OCI-LY1 (cell line): Measurements from ENCODE around the gene ZBTB46.
"Not testable (repeated sequence)": the region's sequence is repeated elsewhere in the genome, so short reads cannot be mapped to it uniquely, and the experiment has no call there.

Source experiments
- H2AFZ ChIP-seq: fragments of 200-600 bp; sonication (generic), shearing (Covaris generic); 2 replicates; pipeline ENCODE4 v1.6.0; 2014; ENCODE audit warnings: antibody characterized with exemption, mild to moderate bottlenecking, low read length
- H3F3A ChIP-seq: fragments of 200-600 bp; sonication (generic), shearing (Covaris generic); 2 replicates; pipeline ENCODE4 v1.6.0; 2014; ENCODE audit warnings: mild to moderate bottlenecking, antibody characterized with exemption, low read length, moderate library complexity; ENCODE audit not compliant: insufficient read depth
- H3K27ac ChIP-seq: fragments of 200-600 bp; sonication (generic); 2 replicates; pipeline ENCODE4 v1.5.1; 2014; ENCODE audit warnings: low read length, mixed run types, mild to moderate bottlenecking, low read depth; ENCODE audit not compliant: poor library complexity, severe bottlenecking
- H3K27me3 ChIP-seq: fragments of 200-600 bp; sonication (generic); 2 replicates; pipeline ENCODE4 v1.6.0; 2014; ENCODE audit warnings: antibody characterized with exemption, mild to moderate bottlenecking, low read length, moderate library complexity; ENCODE audit not compliant: insufficient read depth
- H3K36me3 ChIP-seq: fragments of 200-600 bp; sonication (generic); 2 replicates; pipeline ENCODE4 v1.6.1; 2014; ENCODE audit warnings: mild to moderate bottlenecking, antibody characterized with exemption, low read length, moderate library complexity, mixed read lengths; ENCODE audit not compliant: insufficient read depth
- H3K4me1 ChIP-seq: fragments of 200-600 bp; sonication (generic); 2 replicates; pipeline ENCODE4 v1.5.1; 2014; ENCODE audit warnings: mild to moderate bottlenecking, low read length, moderate library complexity; ENCODE audit not compliant: insufficient read depth, severe bottlenecking
- H3K4me2 ChIP-seq: fragments of 200-600 bp; sonication (generic), shearing (Covaris generic); 2 replicates; pipeline ENCODE4 v1.6.1; 2014; ENCODE audit warnings: low read length
- H3K4me3 ChIP-seq: fragments of 200-600 bp; sonication (generic); 2 replicates; pipeline ENCODE4 v1.5.1; 2014; ENCODE audit warnings: low read length, low read depth, mild to moderate bottlenecking, mixed read lengths; ENCODE audit not compliant: poor library complexity, severe bottlenecking
- H3K79me2 ChIP-seq: fragments of 200-600 bp; shearing (Covaris generic); 2 replicates; pipeline ENCODE4 v1.6.1; 2016; ENCODE audit warnings: mixed run types, low read length, mixed read lengths; ENCODE audit not compliant: insufficient read depth
- H3K9ac ChIP-seq: fragments of 200-600 bp; sonication (generic), shearing (Covaris generic); 2 replicates; pipeline ENCODE4 v1.6.1; 2014; ENCODE audit warnings: mild to moderate bottlenecking, low read length, mixed read lengths
- H3K9me2 ChIP-seq: fragments of 200-600 bp; sonication (generic), shearing (Covaris generic); 2 replicates; pipeline ENCODE4 v1.6.1; 2014; ENCODE audit warnings: low read depth, mild to moderate bottlenecking, low read length, mixed read lengths
- H3K9me3 ChIP-seq: fragments of 200-600 bp; shearing (Covaris generic); 2 replicates; pipeline ENCODE4 v1.6.1; 2014; ENCODE audit warnings: low read length, mixed read lengths
- H4K20me1 ChIP-seq: fragments of 200-600 bp; sonication (generic), shearing (Covaris generic); 2 replicates; pipeline ENCODE4 v1.6.0; 2016; ENCODE audit warnings: mild to moderate bottlenecking, low read length; ENCODE audit not compliant: insufficient read depth
- EZH2 ChIP-seq: fragments of 200-600 bp; sonication (generic), shearing (Covaris generic); IDR thresholded peaks from 2 replicates; pipeline ENCODE4 v1.8.0; 2017; ENCODE audit warnings: borderline replicate concordance, mixed run types, mild to moderate bottlenecking, antibody characterized with exemption, low read length, moderate library complexity, mixed read lengths
- TF ChIP-seq, protein P1 (sequence below): fragments of 200-600 bp; sonication (generic), shearing (Covaris generic); IDR thresholded peaks from 2 replicates; pipeline ENCODE4 v1.5.1; 2017; ENCODE audit warnings: mild to moderate bottlenecking, antibody characterized with exemption, low read length, moderate library complexity, mixed read lengths

The ZBTB46 gene

GRCh38 chr20:63799127-63799526 lies 31.9 kb downstream of the ZBTB46 start:
- not testable (repeated sequence) for H3K9me3 ChIP-seq, H3K36me3 ChIP-seq, H3K27ac ChIP-seq, H3K4me2 ChIP-seq, H3K4me3 ChIP-seq, H3K79me2 ChIP-seq, H3F3A ChIP-seq, H4K20me1 ChIP-seq, H2AFZ ChIP-seq, H3K4me1 ChIP-seq, H3K27me3 ChIP-seq, H3K9ac ChIP-seq, H3K9me2 ChIP-seq

DNA sequence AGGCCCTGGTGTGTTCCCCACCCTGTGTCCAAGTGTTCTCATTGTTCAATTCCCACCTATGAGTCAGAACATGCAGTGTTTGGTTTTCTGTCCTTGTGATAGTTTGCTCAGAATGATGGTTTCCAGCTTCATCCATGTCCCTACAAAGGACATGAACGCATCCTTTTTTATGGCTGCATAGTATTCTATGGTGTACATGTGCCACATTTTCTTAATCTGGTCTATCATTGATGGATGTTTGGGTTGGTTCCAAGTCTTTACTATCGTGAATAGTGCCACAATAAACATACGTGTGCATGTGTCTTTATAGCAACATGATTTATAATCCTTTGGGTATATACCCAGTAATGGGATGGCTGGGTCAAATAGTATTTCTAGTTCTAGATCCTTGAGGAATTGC lies 33.9 kb downstream of the ZBTB46 start:
- not testable (repeated sequence) for H3K79me2 ChIP-seq, H3K9ac ChIP-seq, H3K9me2 ChIP-seq, H3K36me3 ChIP-seq, H3K4me1 ChIP-seq, H4K20me1 ChIP-seq, H3K4me2 ChIP-seq, H3K27ac ChIP-seq, H3K9me3 ChIP-seq, H2AFZ ChIP-seq, H3F3A ChIP-seq, H3K4me3 ChIP-seq, H3K27me3 ChIP-seq

DNA sequence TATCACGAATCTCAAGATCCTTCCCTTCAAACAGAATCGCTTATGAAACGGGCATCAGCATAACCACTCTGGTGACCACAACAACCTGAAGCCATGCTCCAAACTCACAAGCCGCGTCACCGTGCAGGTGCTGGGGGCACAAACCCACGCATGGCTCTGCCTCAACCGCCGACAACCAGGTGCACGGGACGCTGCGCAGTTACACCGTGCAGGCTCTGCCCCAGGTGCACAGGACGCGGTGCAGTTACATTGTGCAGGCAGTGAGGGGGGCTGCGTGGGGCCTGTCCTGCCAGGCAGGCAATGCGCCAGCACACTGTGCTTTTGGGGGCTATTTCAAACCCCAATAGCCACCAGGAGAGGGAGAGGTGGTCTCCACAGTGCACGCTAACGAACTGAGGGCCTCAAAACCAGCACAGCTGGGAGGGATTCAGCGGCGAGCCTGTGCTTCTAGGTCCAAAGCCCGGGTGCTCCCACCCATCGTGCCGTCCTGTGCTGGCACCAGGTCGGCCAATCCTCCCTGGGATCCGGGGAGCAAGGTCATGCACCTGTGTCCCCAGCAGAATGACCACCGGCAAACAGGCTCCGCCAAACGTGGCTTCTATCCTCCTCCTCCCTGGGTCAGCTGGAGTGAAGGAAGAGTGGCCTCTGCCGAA lies 35.8 kb downstream of the ZBTB46 start:
- no peak overlapping the region for H3K4me3 ChIP-seq
- no peak overlapping the region for H2AFZ ChIP-seq
- H3K9ac ChIP-seq, result no peak overlapping the region
- no peaks in the 10 kb centered on the region for H3F3A ChIP-seq
- no peak overlapping the region for H3K27ac ChIP-seq
- H3K4me2 ChIP-seq, result no peak overlapping the region
- H3K9me3 ChIP-seq, result no peaks in the 10 kb centered on the region
- TF ChIP-seq, protein P1, sequence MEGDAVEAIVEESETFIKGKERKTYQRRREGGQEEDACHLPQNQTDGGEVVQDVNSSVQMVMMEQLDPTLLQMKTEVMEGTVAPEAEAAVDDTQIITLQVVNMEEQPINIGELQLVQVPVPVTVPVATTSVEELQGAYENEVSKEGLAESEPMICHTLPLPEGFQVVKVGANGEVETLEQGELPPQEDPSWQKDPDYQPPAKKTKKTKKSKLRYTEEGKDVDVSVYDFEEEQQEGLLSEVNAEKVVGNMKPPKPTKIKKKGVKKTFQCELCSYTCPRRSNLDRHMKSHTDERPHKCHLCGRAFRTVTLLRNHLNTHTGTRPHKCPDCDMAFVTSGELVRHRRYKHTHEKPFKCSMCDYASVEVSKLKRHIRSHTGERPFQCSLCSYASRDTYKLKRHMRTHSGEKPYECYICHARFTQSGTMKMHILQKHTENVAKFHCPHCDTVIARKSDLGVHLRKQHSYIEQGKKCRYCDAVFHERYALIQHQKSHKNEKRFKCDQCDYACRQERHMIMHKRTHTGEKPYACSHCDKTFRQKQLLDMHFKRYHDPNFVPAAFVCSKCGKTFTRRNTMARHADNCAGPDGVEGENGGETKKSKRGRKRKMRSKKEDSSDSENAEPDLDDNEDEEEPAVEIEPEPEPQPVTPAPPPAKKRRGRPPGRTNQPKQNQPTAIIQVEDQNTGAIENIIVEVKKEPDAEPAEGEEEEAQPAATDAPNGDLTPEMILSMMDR, result no peak
- TF ChIP-seq EZH2, result no peak
- H3K79me2 ChIP-seq, result no peaks in the 10 kb centered on the region
- H3K9me2 ChIP-seq, result no peaks in the 10 kb centered on the region
- no peaks in the 10 kb centered on the region for H3K36me3 ChIP-seq
- H3K27me3 ChIP-seq, result peaks cover 8% of the 10 kb centered on the region
- no peaks in the 10 kb centered on the region for H3K4me1 ChIP-seq
- H4K20me1 ChIP-seq, result no peaks in the 10 kb centered on the region

DNA sequence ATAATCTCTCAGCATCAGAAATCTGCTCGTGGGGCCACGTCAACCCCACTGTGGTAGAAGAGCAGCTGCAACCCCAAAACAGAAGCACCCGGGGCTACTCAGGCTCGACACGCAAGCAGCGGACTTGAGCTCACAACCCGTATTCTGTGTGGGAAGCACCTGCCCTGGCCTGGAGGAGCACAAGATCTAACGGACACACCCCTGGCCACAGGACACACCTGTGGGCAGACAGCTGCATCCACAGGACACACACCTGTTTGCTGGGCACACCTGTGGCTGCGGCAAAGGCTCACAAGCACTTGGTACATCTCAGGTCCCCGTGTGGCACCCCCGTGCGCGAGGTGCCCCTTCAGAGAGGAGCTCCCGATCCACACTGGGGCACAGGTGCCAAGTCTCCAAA lies 36.5 kb downstream of the ZBTB46 start:
- Histone ChIP-seq H2AFZ (no peak overlapping the region), H3K4me3 (no peak overlapping the region), H3K4me2 (no peak overlapping the region), H4K20me1 (no peaks in the 10 kb centered on the region), H3K4me1 (no peaks in the 10 kb centered on the region), H3K27me3 (peaks cover 8% of the 10 kb centered on the region), H3K79me2 (no peaks in the 10 kb centered on the region), H3K9ac (no peak overlapping the region), H3K9me3 (no peaks in the 10 kb centered on the region), H3K27ac (no peak overlapping the region), H3K9me2 (no peaks in the 10 kb centered on the region), H3K36me3 (no peaks in the 10 kb centered on the region), H3F3A (no peaks in the 10 kb centered on the region)
- no peak for TF ChIP-seq EZH2
- TF ChIP-seq, protein P1, result no peak
